ENCODE results near the gene DPP10. TPM values are rescaled to one million over a fixed set of nuclear protein-coding genes. Genes with fewer than 3 reads are reported as not detected.

DPP10 gene
- total RNA-seq, 2 experiments from 2014 or later, result not detected

DNA sequence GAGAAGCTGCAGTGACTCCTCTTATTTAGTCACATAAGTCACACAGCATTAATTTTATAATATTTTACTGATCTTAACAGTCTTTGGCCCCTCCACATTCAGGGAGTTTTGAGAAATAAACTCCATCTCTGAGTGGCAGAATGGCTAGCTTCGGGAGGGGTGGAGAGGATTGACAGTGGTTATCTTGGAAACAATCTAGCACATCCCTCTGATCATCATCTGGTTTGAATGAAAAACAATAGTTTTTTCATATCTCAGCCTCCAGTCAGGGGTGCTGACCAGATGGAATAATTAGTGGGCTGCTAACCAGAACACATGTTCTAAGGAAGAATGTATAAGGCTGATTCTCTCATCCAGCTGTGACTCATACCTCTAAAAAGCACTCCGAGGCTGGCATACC is 477.5 kb downstream of the DPP10 start:
- H3K27ac Mint-ChIP-seq, result no peak overlapping the region
- no peak for DNase-seq
- intact Hi-C loops (cut with micrococcal nuclease), result no loop called here
- peaks cover 6% of the 10 kb centered on the region for H3K9me3 Mint-ChIP-seq
- no peaks in the 10 kb centered on the region for H3K27me3 Mint-ChIP-seq
- ATAC-seq, result no peak
- no peaks in the 10 kb centered on the region for H3K4me1 Mint-ChIP-seq (ENCODE audit: low read depth)
- H3K4me3 Mint-ChIP-seq, result no peak overlapping the region
- ChIA-PET POLR2A (no interaction called here), CTCF (no interaction called here)
- TF ChIP-seq, protein P1, sequence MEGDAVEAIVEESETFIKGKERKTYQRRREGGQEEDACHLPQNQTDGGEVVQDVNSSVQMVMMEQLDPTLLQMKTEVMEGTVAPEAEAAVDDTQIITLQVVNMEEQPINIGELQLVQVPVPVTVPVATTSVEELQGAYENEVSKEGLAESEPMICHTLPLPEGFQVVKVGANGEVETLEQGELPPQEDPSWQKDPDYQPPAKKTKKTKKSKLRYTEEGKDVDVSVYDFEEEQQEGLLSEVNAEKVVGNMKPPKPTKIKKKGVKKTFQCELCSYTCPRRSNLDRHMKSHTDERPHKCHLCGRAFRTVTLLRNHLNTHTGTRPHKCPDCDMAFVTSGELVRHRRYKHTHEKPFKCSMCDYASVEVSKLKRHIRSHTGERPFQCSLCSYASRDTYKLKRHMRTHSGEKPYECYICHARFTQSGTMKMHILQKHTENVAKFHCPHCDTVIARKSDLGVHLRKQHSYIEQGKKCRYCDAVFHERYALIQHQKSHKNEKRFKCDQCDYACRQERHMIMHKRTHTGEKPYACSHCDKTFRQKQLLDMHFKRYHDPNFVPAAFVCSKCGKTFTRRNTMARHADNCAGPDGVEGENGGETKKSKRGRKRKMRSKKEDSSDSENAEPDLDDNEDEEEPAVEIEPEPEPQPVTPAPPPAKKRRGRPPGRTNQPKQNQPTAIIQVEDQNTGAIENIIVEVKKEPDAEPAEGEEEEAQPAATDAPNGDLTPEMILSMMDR (IDR thresholded peaks at IDR 0.05), result no peak
- H3K36me3 Mint-ChIP-seq (ENCODE audit: low read depth), result no peaks in the 10 kb centered on the region

DNA sequence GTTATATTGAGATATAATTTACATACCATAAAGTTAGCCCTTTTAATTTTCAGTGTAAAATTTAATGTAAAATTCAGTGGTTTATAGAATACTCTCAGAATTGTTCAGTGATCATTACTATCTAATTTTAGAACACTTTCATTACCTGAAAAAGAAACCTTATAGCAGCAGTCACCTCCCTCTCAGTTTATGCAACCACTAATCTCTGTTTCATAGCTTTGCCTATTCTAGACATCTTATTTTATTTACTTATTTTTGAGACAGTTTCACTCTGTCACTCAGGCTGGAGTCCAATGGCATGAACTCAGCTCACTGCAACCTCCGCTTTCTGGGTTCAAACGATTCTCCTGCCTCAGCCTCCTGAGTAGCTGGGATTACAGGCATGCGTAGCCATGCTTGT is 479.6 kb downstream of the DPP10 start:
- ATAC-seq, result no peak
- Mint-ChIP-seq H3K27ac (no peak overlapping the region), H3K4me3 (no peak overlapping the region), H3K36me3 (ENCODE audit: low read depth) (no peaks in the 10 kb centered on the region), H3K4me1 (ENCODE audit: low read depth) (no peaks in the 10 kb centered on the region), H3K9me3 (peaks cover 3% of the 10 kb centered on the region), H3K27me3 (no peaks in the 10 kb centered on the region)
- POLR2A ChIA-PET, result no interaction called here
- no peak for DNase-seq
- TF ChIP-seq, protein P1 (IDR thresholded peaks at IDR 0.05), result no peak
- CTCF ChIA-PET, result no interaction called here
- intact Hi-C loops (cut with micrococcal nuclease), result no loop called here

DNA sequence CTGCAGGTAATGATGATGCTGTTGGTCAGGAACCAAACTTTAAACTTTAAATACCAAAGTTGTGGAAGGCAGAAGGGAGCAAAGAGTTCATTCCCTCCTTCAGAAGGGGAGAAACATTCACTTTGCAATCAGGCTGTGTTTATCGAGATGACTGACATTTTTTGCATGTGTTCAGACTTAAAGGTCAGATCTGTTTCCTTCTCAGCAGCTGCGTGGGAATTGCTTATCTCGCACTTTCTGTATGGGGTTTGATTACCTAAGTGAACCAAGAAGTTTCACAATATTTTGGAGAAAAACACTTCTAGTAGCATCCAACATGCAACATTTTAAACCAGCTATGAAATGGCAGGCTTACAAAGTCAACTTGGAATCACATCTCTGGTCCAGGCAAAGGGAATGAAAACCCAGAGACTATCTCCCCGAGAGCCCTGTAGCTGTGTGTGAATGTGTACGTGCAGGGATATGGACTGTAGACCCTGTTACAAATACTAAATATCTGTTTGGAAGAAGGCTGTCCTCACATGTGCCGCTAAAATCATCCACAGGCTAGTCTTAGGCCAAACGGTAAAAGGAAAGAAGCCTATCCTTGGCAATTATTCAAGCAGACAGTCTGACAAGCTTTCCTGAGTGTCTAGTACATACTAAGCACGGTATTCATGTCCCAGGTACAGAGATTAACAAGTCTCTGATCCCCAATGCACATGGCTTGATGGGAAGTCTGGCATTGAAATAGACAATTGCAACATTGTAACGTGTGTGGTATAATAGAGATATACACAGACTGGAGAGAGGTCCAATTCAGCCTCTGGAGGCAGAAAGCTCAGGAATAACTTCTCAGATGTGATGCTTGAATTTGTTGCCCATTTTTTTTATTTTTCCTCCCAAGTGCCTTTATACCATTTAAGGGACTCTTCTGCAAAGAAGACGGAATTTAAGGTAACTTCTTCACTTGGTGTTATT is 483.1 kb downstream of the DPP10 start:
- Mint-ChIP-seq H3K27me3 (no peaks in the 10 kb centered on the region), H3K4me1 (ENCODE audit: low read depth) (no peaks in the 10 kb centered on the region), H3K36me3 (ENCODE audit: low read depth) (no peaks in the 10 kb centered on the region), H3K9me3 (peaks cover 17% of the 10 kb centered on the region), H3K27ac (no peak overlapping the region), H3K4me3 (no peak overlapping the region)
- ChIA-PET CTCF (no interaction called here), POLR2A (no interaction called here)
- ATAC-seq (no peak), DNase-seq (no peak)
- intact Hi-C loops (cut with micrococcal nuclease), result no loop called here
- TF ChIP-seq, protein P1 (IDR thresholded peaks at IDR 0.05), result no peak

DNA sequence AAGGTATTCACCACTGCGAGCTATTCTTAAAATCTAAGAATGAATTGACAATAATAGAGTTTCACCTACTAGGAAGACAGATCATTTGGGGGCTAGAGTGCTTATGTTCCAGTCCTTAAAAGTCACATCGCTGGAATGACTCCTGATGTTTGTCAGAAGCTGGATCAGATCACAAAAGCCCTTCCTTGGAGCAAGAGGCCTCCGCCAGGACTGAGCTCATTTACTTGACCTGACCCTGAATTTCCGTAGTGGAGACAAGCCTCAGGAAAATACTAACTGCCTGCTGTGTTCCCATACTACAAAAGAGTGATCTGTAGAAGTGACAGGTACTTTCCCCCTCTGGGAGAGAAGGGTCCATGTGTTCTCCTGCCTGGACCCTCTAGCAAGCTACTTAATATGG is 483.9 kb downstream of the DPP10 start:
- ChIA-PET CTCF (no interaction called here), POLR2A (no interaction called here)
- DNase-seq, result no peak
- TF ChIP-seq, protein P1 (IDR thresholded peaks at IDR 0.05), result no peak
- no peak for ATAC-seq
- H3K27me3 Mint-ChIP-seq, result no peaks in the 10 kb centered on the region
- intact Hi-C loops (cut with micrococcal nuclease), result no loop called here
- H3K4me1 Mint-ChIP-seq (ENCODE audit: low read depth), result no peaks in the 10 kb centered on the region
- no peak overlapping the region for H3K27ac Mint-ChIP-seq
- no peaks in the 10 kb centered on the region for H3K36me3 Mint-ChIP-seq (ENCODE audit: low read depth)
- no peak overlapping the region for H3K4me3 Mint-ChIP-seq
- H3K9me3 Mint-ChIP-seq, result peaks cover 17% of the 10 kb centered on the region

DNA sequence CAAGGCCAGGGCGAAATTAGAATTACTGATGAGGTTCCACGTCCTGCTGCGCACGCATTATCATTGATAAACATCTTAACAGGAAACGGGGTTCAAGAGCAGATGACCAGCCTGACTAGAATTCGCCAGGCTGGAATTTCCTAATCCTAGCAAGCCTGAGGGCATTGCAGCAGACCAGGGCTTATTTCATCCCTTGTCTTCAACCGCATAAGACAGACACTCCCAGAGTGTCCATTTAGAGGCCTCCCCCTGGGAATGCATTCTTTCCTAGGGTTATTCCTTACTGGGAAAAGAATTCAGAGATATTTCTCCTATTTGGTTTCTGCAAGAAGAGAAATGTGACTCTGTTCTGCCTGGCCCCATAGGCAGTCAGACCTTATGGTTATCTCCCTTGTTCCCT is 486.8 kb downstream of the DPP10 start:
- ChIA-PET CTCF (no interaction called here), POLR2A (no interaction called here)
- Mint-ChIP-seq H3K27ac (no peak overlapping the region), H3K4me3 (no peak overlapping the region), H3K4me1 (ENCODE audit: low read depth) (no peaks in the 10 kb centered on the region), H3K9me3 (peaks cover 17% of the 10 kb centered on the region), H3K36me3 (ENCODE audit: low read depth) (no peaks in the 10 kb centered on the region), H3K27me3 (no peaks in the 10 kb centered on the region)
- intact Hi-C loops (cut with micrococcal nuclease), result no loop called here
- TF ChIP-seq, protein P1 (IDR thresholded peaks at IDR 0.05), result no peak
- DNase-seq (no peak), ATAC-seq (no peak)

All from activated CD8-positive, alpha-beta T cell treated with anti-CD3 and anti-CD28 coated beads for 36 hours (primary cell).